Ovary (tissue), 3 donors: ENCODE results near the gene NDUFS7.

Experiments
- CTCF ChIP-seq, 3 donors: fragments of 450-650 bp in 2 of 3; fragments of 200-600 bp in 1 of 3; IDR thresholded peaks; one replicate each; pipeline versions ENCODE4 v1.5.1 to v1.8.0; 2016 to 2022; ENCODE audit warnings: antibody characterized with exemption in 3 of 3, mild to moderate bottlenecking in 1 of 3
- POLR2A ChIP-seq: fragments of 450-650 bp; IDR thresholded peaks from one replicate; pipeline ENCODE4 v1.6.1; 2017; ENCODE audit warnings: antibody characterized with exemption, mild to moderate bottlenecking, moderate library complexity
- donor health status: DM: no; HTN: no; CAD: no.

DNA sequence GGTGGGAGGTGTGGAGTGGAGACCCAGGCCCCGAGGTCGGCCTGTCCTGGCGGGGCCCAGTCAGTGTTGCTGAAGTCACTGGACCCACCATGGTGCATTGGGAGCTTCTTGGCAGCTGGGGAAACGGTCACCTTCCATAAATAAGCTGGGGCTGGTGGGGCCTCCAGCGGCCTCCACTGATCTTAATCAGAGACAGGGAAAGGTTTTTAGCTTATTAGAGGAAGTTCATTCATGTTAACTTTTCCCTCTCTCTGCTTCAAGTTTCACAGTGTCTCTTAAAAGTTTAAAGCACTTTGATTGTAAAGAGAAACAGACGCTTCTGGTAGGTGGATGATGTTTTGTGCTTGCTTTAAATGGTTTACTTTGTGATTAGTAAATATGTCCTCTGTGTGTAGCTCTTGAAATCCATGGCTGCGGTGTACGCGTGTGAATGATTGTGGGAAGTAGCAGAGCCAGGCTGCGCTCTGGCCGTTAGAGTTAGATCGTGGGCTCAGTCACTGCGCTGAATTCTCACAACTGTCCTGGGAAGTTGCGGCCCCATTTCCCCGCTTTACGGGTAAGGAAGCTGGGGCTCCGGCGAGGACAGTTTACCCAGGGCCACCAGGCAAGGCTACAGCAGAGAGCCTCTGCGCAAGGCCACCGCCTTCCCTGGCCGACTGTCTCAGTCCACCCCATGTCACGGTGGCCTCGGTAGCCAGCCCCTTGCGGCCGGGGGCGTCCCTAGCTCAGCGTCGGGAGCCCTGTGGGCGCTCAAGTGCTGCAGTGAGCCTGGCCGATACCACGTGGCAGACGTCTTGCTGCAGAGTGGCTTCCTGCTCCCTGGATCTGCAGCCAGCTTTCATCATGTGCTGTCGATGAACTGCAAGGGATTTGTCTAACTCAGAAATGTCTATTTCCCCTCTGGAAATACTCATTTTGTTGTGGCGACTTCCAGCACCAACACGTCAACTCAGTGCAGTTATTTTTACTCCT, 16.5 kb upstream of the NDUFS7 start:
- no peak for TF ChIP-seq POLR2A
- TF ChIP-seq CTCF (IDR thresholded peaks at IDR 0.05): no peak
